ENCODE data around the gene ADGRD1. TPM values are rescaled to one million over a fixed set of nuclear protein-coding genes. Genes with fewer than 3 reads are reported as not detected.

ADGRD1 gene
- polyA plus RNA-seq, 1 of the 3 experiments (the other 2 are of a cell fraction): not detected

GRCh38 chr12:131189781-131190180, 236.1 kb downstream of the ADGRD1 start:
- Histone ChIP-seq H3K9ac (no peak overlapping the region), H3K27ac (ENCODE audit: low read depth in 2 of 2, low read length in 1 of 2) (no peak overlapping the region), H3F3A (replicated peaks; ENCODE audit: insufficient read depth) (no peaks in the 10 kb centered on the region), H2AFZ (ENCODE audit: low read depth) (no peak overlapping the region), H3K4me1 (ENCODE audit: control insufficient read depth in 1 of 2, insufficient read depth in 2 of 2, low read depth in 1 of 2, low read length in 1 of 2) (no peaks in the 10 kb centered on the region), H3K9me2 (no peaks in the 10 kb centered on the region), H3K79me2 (ENCODE audit: insufficient read depth) (no peaks in the 10 kb centered on the region), H3K4me2 (no peak overlapping the region), H3K36me3 (replicated peaks in 1 of 2; ENCODE audit: control insufficient read depth in 1 of 2, insufficient read depth in 2 of 2, low read length in 1 of 2) (no peaks in the 10 kb centered on the region), H3K4me3 (ENCODE audit: low read depth in 2 of 2, low read length in 1 of 2) (no peak overlapping the region), H3K9me3 (no peaks in the 10 kb centered on the region), H4K20me1 (ENCODE audit: insufficient read depth) (no peaks in the 10 kb centered on the region), H3K27me3 (ENCODE audit: insufficient read depth) (no peaks in the 10 kb centered on the region)
- ChIA-PET CTCF (no interaction called here), POLR2A (no interaction called here)
- no peak for DNase-seq
- 40% methylated on average over 1 of the region's 1 CpG for WGBS (ENCODE audit: low lambda C conversion rate)
- no peak for TF ChIP-seq FOXJ3 (CRISPR knock-in tag; IDR thresholded peaks at IDR 0.05)

GRCh38 chr12:131190965-131191364, 237.3 kb downstream of the ADGRD1 start:
- Histone ChIP-seq H3K9ac (no peak overlapping the region), H3K79me2 (ENCODE audit: insufficient read depth) (no peaks in the 10 kb centered on the region), H3K27ac (ENCODE audit: low read depth in 2 of 2, low read length in 1 of 2) (no peak overlapping the region), H3K27me3 (ENCODE audit: insufficient read depth) (no peaks in the 10 kb centered on the region), H2AFZ (ENCODE audit: low read depth) (no peak overlapping the region), H3K4me2 (no peak overlapping the region), H3K9me2 (no peaks in the 10 kb centered on the region), H3K36me3 (replicated peaks in 1 of 2; ENCODE audit: control insufficient read depth in 1 of 2, insufficient read depth in 2 of 2, low read length in 1 of 2) (no peaks in the 10 kb centered on the region), H4K20me1 (ENCODE audit: insufficient read depth) (no peaks in the 10 kb centered on the region), H3K9me3 (no peaks in the 10 kb centered on the region), H3K4me1 (ENCODE audit: control insufficient read depth in 1 of 2, insufficient read depth in 2 of 2, low read depth in 1 of 2, low read length in 1 of 2) (no peaks in the 10 kb centered on the region), H3F3A (replicated peaks; ENCODE audit: insufficient read depth) (no peaks in the 10 kb centered on the region), H3K4me3 (ENCODE audit: low read depth in 2 of 2, low read length in 1 of 2) (no peak overlapping the region)
- 25% methylated on average over 4 of the region's 4 CpGs for WGBS (ENCODE audit: low lambda C conversion rate)
- CTCF ChIA-PET: interaction anchor here (0.7 kb wide), 1 partner anchor 301 kb away, joined by 3 read pairs; no protein-coding TSS in a partner anchor
- POLR2A ChIA-PET: no interaction called here
- TF ChIP-seq MXI1 (IDR thresholded peaks at IDR 0.05; ENCODE audit: low read depth, low read length): no peak
- DNase-seq: no peak

Small RNAs within 50 kb of the gene (small RNA-seq; reads per million reads assigned to genes)
- 0 reads per million in 7 experiments for gene RF00019

Other genes starting within 250 kb of the ADGRD1 start
- 0.90 and 1.1 TPM in 2 replicates for gene RIMBP2, start 237.6 kb upstream of the ADGRD1 start, polyA plus RNA-seq (2012; rRNA removed)
- gene STX2, start 114.7 kb upstream of the ADGRD1 start, polyA plus RNA-seq (2012; rRNA removed): 25.1 and 31.7 TPM in 2 replicates
- gene RAN, start 81.8 kb upstream of the ADGRD1 start, polyA plus RNA-seq (2012; rRNA removed): 865 and 950 TPM in 2 replicates

Measured in SK-N-SH (cell line).